VCaP (cell line): ENCODE measurements around the gene ELN.

Experiments
- H3K27ac ChIP-seq: fragments of 450-650 bp; 2 replicates; pipeline ENCODE4 v1.5.1; 2017
- TF ChIP-seq, protein P1 (sequence below): fragments of 450-650 bp; conservative IDR thresholded peaks from 2 replicates; pipeline ENCODE4 v1.5.1; 2017; ENCODE audit warnings: mild to moderate bottlenecking, moderate library complexity

Gene ELN

DNA sequence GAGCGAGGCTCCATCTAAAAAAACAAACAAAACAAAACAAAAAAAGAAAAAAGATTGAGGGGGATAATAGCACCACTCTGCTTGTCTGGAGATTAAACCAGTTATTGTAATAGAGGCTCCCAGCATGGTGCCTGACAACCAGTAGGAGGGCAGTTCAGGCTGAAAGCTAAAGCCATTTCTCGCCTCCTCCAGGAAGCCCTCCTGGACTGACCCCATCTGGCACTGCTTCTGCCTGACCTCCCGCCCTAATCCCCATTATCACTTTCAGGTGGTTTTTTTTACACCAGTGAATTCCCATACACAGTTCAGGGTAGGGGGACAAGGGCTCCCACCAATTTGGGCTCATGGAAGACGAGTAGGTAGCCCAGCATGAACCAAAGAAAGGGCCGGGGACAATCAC lies 8.8 kb upstream of the ELN start:
- no peak overlapping the region for H3K27ac ChIP-seq

DNA sequence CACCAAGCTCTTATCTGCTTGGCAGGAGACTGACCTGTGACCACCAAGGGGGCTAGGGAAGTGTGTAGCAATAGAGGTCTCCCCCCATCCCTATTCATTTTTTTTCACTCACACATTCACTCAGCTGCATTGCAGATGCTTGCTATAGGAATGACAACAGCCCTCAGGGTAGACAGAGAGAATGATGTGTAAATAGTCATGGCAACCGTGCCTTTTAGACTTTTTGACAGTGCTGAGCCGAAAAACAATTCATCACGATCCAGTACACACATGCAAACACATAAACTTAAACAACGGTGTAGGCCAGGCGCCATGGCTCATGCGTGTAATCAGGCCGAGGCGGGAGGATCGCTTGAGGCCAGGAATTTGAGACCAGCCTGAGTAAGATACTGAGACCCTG lies 7.6 kb upstream of the ELN start:
- no peak overlapping the region for H3K27ac ChIP-seq
- TF ChIP-seq, protein P1, sequence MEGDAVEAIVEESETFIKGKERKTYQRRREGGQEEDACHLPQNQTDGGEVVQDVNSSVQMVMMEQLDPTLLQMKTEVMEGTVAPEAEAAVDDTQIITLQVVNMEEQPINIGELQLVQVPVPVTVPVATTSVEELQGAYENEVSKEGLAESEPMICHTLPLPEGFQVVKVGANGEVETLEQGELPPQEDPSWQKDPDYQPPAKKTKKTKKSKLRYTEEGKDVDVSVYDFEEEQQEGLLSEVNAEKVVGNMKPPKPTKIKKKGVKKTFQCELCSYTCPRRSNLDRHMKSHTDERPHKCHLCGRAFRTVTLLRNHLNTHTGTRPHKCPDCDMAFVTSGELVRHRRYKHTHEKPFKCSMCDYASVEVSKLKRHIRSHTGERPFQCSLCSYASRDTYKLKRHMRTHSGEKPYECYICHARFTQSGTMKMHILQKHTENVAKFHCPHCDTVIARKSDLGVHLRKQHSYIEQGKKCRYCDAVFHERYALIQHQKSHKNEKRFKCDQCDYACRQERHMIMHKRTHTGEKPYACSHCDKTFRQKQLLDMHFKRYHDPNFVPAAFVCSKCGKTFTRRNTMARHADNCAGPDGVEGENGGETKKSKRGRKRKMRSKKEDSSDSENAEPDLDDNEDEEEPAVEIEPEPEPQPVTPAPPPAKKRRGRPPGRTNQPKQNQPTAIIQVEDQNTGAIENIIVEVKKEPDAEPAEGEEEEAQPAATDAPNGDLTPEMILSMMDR, result no peak

More for the DNA sequence above, 8.8 kb upstream of the ELN start:
- TF ChIP-seq, protein P1, result no peak

DNA sequence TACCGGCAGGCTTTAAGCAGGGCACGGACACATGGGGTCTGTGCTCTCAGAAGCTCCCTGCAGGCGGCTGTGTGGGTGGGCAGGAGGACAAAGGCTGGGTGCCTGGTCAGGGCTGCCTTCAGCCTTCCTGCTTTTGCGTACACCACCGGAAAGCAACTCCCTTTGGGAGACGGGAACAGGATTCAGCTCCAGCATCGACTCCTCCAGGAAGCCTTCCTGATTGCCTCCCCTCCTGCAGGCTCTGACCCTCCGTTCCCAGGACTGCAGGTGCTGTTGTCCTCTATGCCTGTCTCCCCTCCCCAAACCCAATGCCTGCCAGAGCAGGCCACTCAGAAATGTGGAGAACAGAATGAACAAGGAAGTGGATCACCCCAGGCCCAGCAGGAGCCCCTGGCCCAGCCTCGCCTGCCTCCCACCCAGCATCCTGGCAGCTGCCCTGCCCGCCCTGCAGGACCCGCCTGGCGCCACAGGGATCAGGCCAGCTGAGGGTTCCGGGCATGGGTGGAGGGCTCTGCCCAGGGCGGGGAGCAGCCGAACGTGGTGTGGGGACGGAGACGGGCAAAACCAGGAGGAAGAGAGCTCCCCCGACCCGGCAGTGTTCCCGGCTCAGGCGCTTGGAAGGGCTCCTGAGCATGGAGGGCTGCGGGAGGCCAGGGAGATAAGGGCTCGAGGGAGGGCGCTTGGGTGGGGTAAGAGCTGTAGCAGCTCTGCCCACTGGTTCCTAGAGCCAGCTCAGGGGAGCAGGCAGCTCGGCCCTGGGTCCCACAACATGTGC lies 6.2 kb upstream of the ELN start:
- H3K27ac ChIP-seq, result no peak overlapping the region
- TF ChIP-seq, protein P1, result no peak

DNA sequence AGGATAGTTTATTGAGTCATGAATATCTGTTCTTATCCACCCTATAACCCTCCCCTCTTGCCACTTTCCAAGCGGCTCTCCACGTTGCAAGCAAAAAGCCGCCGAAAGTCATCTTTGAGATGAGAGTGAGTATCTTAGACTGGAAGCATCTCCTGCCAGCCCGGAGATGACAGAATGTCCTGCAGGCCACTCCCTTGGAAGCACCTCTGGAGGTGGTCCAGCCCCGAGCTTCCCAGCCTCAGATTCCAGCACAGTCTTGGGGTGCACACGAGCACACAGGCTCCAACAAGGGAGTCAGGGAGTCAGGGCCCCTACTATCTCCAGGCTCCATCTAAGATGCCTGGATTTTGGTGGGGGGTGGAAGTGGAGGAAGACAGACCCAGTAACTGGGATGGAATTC lies 5.5 kb upstream of the ELN start:
- H3K27ac ChIP-seq, result no peak overlapping the region

DNA sequence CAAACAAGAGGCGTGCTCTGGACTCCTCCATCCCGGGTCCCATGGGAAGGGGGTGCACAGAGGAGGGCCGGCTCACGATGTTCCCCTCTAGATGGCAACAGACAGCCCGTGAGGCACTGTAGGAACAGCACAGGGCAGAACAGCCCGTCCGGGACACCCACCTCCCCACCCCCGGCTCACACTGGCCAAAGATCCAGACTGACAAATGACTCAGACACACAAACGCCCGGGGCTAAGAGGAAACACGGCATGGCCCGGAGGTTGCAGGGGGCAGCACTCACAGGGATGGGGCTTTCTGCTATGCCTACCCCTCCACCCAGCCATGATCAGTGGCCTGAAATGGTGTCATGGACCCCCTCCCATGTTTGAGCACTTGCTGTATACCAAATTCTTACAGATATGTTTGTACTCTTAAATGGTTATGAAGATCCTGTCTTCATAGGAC lies 4.9 kb upstream of the ELN start:
- TF ChIP-seq, protein P1, result no peak
- H3K27ac ChIP-seq, result no peak overlapping the region

More for the DNA sequence above, 5.5 kb upstream of the ELN start:
- TF ChIP-seq, protein P1, result no peak

DNA sequence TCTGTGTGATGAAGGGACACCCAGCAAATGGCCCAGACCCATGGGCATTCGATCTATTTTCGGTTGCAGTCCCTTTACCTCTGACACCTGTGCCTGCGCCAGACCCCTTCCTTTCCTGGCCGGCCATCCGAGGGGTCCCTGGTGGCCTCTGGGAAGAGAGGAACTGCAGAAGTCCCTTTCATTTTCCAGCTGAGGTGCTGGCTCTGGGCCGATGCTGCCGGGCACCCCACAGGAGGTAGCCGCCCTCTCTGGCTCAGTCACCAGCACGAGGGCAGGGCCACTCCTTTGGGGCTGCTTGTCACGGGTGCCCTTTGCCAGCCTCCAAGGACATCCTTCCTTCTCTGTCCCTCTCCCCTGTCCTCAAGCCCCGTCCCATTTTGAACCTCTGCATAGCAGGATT lies 4.2 kb upstream of the ELN start:
- TF ChIP-seq, protein P1, result no peak
- no peak overlapping the region for H3K27ac ChIP-seq

DNA sequence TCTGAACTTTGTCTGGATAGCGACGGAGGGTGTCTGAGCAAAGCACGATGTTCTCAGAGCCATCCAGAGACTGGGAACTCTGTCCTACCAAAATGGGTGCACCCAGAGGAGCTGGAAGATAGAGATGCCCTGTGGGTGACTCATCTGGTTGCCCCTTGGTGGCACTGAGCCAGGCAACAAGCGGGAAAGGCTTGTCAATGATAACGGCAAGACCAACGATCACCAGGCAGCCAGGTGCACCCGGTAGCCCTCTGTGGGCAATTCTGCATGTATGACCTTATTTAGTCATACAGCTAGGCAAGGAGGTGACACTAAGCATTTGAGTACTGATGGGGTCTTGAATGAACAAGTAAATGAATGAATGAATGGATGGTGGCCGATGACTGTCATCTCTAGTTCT lies 2.8 kb upstream of the ELN start:
- no peak overlapping the region for H3K27ac ChIP-seq
- TF ChIP-seq, protein P1, result no peak
